GM19452 (cell line): ENCODE measurements around the gene CYP2J2.
"Not testable (repeated sequence)": the region's sequence is repeated elsewhere in the genome, so short reads cannot be mapped to it uniquely, and the experiment has no call there.

Experiments
- ATAC-seq: cut with Tn5 transposase; IDR thresholded peaks from one replicate; pipeline ENCODE4 v1.9.1; 2021; ENCODE audit not compliant: unreplicated experiment

The CYP2J2 gene

DNA sequence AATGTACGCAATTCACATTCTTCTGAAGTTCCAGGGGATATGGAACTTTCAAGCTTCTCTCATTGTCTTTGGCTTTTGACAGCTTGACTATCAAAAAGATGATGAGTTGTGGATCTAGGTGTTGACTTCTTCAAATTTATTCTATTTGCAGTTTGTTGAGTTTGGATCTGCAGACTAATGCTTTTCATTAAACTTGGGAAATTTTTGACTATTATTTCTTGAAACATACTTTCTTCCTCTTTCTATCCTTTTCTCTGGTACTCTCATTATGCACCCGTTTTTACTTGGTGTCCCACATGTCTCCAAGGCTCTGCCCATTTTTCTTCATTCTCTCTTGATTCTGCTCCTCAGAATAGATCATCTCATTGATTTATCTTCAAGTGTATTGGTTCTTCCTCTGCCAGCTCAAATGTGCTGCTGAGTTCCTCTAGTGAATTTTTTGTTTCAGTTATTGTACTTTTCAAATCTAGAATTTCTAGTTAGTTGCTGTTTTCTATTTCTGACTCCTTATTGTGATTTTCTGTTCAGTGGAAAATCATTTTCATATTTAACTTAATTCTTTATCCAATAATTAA, 49.4 kb downstream of the CYP2J2 start:
- no peak for ATAC-seq

DNA sequence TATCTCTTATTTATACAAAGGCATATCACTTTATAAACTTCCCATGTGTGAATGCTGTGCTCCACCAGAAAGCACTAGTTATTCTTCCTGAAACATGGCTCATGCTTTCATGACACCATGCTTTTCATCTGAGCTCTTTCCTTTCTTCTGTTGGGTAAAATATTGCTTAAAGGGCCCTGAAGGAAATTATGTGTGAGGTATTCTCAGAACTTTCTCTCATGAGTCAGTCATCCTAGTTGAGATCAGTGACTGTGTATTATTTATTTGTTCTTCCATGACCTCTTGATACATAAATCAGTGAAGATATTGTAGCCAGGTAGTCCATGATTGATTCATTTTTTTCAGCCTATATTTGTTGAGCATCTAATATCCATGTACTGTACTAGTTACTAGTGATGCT, 54.8 kb downstream of the CYP2J2 start:
- no peak for ATAC-seq

DNA sequence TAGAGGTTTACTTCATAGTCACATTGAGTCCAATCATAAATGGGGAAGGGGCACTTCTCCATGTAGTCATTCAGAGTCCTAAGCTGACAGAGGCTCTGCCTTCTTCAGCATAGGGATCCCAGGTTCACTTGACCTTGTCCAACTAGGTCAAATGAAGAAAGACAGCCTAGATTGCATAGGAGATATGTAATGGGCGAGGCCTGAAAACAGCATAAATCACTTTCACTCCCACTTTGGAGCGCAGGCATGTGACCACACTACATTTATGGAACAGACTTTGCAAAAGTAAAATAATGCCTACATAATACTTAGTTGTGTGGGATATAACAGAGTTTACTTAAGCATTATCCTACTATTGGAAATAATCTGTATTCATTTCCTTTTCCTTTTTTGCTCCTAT, 60.1 kb downstream of the CYP2J2 start:
- no peak for ATAC-seq

DNA sequence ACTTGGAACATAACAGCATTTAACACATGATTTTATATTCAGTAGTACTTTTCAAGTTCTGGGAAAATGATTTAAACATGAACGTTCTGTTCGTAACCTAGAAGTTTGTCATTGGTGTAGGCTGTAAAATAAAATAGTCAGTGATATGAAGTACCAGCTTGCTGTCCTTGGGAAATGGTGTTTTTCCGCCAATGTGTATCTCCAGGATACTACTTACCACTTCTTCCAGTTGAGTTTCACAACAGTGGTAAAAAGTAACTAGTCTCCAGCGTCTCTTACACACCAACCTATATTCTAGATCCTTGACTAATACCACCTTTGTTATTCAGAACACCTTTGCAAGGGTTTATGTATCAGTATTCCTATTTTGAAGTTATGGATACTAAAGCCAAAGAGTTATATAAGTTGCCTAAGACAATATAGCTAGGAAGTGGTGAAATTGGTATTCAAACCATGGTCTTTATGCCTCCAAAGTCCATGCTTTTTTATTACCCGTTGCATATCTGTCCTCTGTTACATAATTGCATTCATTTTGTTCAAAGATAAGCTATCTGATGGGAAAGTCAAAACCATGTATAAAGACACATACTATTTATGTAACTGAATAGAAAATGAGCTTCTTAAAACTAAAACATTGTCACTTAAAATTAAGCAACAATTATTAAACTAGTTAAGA, 68.8 kb downstream of the CYP2J2 start:
- no peak for ATAC-seq

DNA sequence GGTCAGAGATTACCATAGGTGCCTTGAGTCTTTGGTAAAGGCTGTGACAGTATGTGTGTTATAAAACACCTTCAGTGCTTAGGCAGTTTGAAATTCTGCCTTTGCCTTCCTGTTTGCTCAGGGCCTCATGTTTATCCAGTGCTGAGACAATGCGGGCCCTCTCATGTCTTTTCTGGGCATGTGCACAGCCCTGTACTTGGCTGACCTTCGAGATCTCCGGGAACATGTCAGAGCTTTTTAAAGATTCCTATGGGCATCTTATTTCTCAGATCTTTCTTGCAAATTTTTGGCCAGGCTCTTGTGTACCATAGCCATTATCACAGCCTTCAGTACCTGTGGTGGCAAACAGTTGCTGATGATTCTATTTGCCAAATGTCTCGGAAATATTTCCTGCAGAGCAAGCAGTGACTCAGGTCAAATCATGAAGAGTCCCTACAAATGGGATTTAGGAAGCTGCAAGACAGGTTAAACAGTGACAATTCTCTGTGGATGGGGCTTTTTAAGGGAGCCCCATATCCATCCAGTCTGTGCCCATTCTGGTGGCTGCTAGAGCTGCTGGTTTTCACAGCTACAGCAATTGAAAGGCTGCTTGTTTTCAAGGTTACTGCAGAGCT, 69.7 kb downstream of the CYP2J2 start:
- ATAC-seq, result no peak

DNA sequence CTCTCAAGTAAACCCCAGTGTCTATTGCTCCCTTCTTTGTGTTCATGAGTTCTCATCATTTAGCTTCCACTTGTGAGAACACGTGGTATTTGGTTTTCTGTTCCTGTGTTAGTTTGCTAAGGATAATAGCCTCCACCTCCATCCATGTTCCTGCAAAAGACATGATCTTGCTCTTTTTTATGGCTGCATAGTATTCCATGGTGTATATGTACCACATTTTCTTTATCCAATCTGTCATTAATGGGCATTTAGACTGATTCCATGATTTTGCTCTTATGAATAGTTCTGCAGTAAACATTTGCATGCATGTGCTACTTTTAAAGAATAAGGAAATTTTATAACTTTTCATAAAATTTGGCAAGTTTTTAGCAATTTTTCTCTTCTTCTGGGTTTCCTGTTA, 71.3 kb downstream of the CYP2J2 start:
- ATAC-seq, result not testable (repeated sequence)

DNA sequence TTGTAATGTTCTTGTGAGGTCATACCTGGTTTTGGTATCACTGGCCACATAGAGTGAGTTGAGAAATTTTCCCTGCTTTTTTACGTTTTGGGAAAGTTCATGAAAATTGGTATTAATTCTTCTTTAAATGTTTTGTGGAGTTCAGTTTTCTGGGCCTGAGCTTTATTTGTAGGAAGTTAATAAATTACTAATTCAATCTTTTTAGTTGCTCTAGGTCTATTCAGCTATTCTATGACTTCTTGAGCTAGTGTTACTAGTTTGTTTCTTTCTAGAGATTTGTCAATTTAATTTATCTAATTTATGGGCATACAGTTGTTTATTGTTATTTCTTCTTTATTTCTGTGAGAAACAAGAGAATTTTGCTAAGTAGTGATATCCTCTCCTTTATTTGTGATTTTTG, 74.5 kb downstream of the CYP2J2 start:
- ATAC-seq, result no peak

DNA sequence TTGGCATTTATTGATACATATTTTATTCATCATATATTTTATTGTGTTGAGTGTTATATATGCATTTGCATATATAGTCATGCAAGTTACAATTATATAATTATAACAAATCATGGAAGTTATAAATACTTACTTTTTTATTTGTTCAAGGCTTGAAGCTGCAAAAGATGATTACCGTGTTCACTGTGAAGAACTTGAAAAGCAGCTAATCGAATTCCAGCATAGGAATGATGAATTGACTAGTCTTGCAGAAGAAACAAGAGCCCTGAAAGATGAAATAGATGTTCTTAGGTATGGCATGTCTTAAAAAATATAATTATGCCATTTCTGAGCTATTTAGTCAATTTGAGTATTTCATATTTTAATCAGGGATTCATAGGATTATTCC, 79.7 kb downstream of the CYP2J2 start:
- ATAC-seq, result no peak

DNA sequence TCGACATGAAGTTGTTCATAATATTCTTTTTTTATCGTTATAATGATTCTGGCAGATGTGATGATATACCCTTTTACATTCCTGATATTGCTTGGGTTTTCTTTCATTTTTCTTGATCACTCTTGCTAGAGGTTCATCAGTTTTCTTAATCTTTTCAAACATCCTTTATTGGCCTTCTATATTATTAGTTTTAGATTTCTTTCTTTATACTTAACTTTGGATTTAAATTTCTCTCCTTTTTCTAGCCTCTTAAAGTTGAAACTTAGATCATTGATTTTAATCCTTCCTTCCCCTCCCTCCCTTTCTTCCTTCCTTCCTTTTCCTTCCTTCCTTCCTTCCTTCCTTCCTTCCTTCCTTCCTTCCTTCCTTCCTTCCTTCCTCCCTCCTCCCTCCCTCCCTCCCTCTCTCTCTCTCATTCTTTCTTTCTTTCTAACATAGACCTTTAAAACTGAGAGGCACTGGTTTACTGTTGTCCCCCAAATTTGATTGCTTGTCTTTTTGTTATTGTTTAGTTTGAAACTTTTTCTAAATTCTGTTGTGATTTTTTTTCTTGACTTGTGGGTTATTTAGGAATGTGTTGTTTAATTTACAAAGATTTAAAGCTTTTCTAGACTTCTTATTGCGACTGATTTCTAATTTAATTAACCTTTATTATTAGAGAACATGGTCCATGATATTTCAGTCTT, 80.2 kb downstream of the CYP2J2 start:
- no peak for ATAC-seq

DNA sequence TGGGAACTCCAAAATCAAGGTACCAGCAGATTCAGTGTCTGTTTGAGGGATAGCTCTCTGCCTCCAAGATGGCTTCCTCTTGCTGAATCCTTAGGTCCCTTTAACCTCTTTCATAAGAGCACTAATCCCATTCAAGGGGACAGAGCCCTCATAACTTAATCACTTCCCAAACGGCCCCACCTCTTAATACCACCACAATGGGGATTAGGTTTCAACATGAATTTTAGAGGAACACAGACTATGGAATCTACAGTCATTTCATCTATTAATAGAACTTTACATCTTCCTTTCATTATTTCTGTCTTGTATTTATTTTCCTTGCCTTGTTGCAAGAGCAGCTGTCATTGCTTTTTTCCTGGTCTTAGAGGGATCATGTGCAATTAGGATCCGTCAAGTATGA, 81.5 kb downstream of the CYP2J2 start:
- ATAC-seq, result no peak
